Epithelial cell of proximal tubule (primary cell): ENCODE results near the gene COL28A1. TPM values are rescaled to one million over a fixed set of nuclear protein-coding genes. Genes with fewer than 3 reads are reported as not detected.

Source experiments
- DNase-seq: peaks from one replicate; pipeline ENCODE4 v3.0.0-alpha.2; 2011; ENCODE audit warnings: low read depth
- H3K4me3 ChIP-seq: 2 replicates; pipeline ENCODE4 v1.5.1; 2011; ENCODE audit warnings: low read depth, mild to moderate bottlenecking, low read length
- CTCF ChIP-seq: conservative IDR thresholded peaks from 2 replicates; pipeline ENCODE4 v1.5.1; 2012; ENCODE audit warnings: low read depth, mild to moderate bottlenecking, low read length
- total RNA-seq: library from RNA; depleted of rRNA; stranded (reverse); fragments of >200 nt; gene quantifications from 2 replicates; pipeline ENCODE4 v1.2.3, GENCODE V29; 2015

The COL28A1 gene
- total RNA-seq, 1 donor from 2014 or later: 0.40 TPM

- TF ChIP-seq CTCF: no peak
- no peak overlapping the region for H3K4me3 ChIP-seq
- no peak for DNase-seq
These were observed 83.6 kb downstream of the COL28A1 start for GRCh38 chr7:7452119-7452518.

GRCh38 chr7:7449055-7449454, 86.6 kb downstream of the COL28A1 start:
- DNase-seq: no peak
- no peak overlapping the region for H3K4me3 ChIP-seq
- TF ChIP-seq CTCF: no peak

GRCh38 chr7:7446616-7447015, 89.1 kb downstream of the COL28A1 start:
- no peak overlapping the region for H3K4me3 ChIP-seq
- no peak for TF ChIP-seq CTCF
- no peak for DNase-seq

- no peak overlapping the region for H3K4me3 ChIP-seq
- DNase-seq: no peak
- no peak for TF ChIP-seq CTCF
These were observed 91.8 kb downstream of the COL28A1 start for GRCh38 chr7:7443806-7444350.

GRCh38 chr7:7439564-7439963, 96.1 kb downstream of the COL28A1 start:
- H3K4me3 ChIP-seq: no peak overlapping the region
- no peak for TF ChIP-seq CTCF
- no peak for DNase-seq

GRCh38 chr7:7438851-7439250, 96.8 kb downstream of the COL28A1 start:
- no peak overlapping the region for H3K4me3 ChIP-seq
- no peak for TF ChIP-seq CTCF
- peak; percentile 88 for DNase-seq

- TF ChIP-seq CTCF: no peak
- no peak for DNase-seq
- H3K4me3 ChIP-seq: no peak overlapping the region
These were observed 99.7 kb downstream of the COL28A1 start for GRCh38 chr7:7435978-7436377.
